ENCODE measurements around the gene CARD8. TPM values are rescaled to one million over a fixed set of nuclear protein-coding genes. Genes with fewer than 3 reads are reported as not detected.

CARD8 gene
- total and polyA plus RNA-seq, 10 of the 15 experiments (the other 5 are each of a cell fraction or from before 2014, with no cell fraction given): 39.8 to 69.8 (median 46.1) TPM

DNA sequence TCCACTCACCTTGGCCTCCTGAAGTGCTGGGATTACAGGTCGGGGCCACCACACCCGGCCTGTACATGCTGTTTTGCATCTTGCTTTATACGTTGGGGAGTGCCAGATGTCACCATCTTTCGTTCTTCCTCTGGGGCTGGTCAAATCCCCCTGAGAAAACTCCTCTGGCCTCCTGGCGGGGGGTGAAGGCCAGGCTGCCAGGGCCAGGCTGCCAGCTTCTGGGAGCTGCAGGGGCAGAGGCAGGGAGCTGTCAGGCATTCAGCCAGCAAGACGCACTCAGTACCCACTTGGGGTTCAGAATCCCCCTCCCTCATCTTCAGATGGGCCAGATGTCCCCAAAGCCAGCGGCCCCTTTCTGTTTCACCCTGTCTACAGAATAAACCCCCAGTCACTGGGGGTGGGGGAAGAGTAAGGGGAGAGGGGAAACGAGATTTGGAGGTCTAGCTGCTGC is 69.1 kb downstream of the CARD8 start:
- CTCF ChIA-PET: interaction anchor here (1.0 to 2.1 kb wide), 3 partner anchors 15 to 79 kb away, joined by 3 to 9 read pairs (median 4); no protein-coding TSS in a partner anchor
- Histone ChIP-seq H3K4me3 (no peak overlapping the region), H4K20me1 (ENCODE audit: control insufficient read depth, insufficient read depth) (no peaks in the 10 kb centered on the region), H2AFZ (ENCODE audit: control insufficient read depth, low read depth, low read length) (peak overlapping the region; percentile 2), H3K27me3 (replicated peaks in 1 of 2; ENCODE audit: control insufficient read depth in 2 of 2, insufficient read depth in 2 of 2, low read length in 1 of 2) (no peaks in the 10 kb centered on the region), H3K4me2 (ENCODE audit: control insufficient read depth, insufficient read depth) (peak overlapping the region; percentile 64), H3K36me3 (ENCODE audit: control insufficient read depth in 2 of 2, insufficient read depth in 2 of 2, low read length in 1 of 2) (no peaks in the 10 kb centered on the region; a peak in 1 of 4 replicates), H3K4me1 (ENCODE audit: control insufficient read depth, insufficient read depth, low read length) (peaks cover 12% of the 10 kb centered on the region), H3K79me2 (ENCODE audit: control insufficient read depth, insufficient read depth, low read length) (no peaks in the 10 kb centered on the region), H3K27ac (ENCODE audit: control insufficient read depth, insufficient read depth) (peak overlapping the region; percentile 52), H3K9me3 (replicated peaks; ENCODE audit: control insufficient read depth, insufficient read depth, low read length) (no peaks in the 10 kb centered on the region; the same call in 2 of the 3 replicates), H3K9ac (ENCODE audit: control insufficient read depth, insufficient read depth, low read length) (0 out of 2 replicates have a peak overlapping the region, but pooled peaks have one; percentile 11)
- no TSS peak for BruUV-seq (replicated peaks)
- POLR2A ChIA-PET: interaction anchor here (0.6 to 2.4 kb wide), 3 partner anchors 17 to 865 kb away, joined by 3 to 14 read pairs (median 7); no protein-coding TSS in a partner anchor
- WGBS (ENCODE audit: insufficient coverage, insufficient replicate concordance, low lambda C conversion rate, missing lambda C conversion rate): 10% methylated on average over 8 of the region's 8 CpGs
- peak; percentile 86 for ATAC-seq
- DNase-seq (ENCODE audit: low read depth, low spot score): no peak
- RAD21 ChIA-PET (ENCODE audit: unreplicated experiment): interaction anchor here (0.9 to 3.4 kb wide), 4 partner anchors 15 to 59 kb away, joined by 3 to 16 read pairs (median 3); no protein-coding TSS in a partner anchor
- SMC1A ChIA-PET (ENCODE audit: uncharacterized antibody, unreplicated experiment): interaction anchor here (1.0 to 3.0 kb wide), 4 partner anchors 16 to 76 kb away, joined by 3 to 13 read pairs (median 4); partner anchors contain the start of gene PLA2G4C
- intact Hi-C loops (cut with micrococcal nuclease; ENCODE audit: unreplicated experiment): no loop called here
- in situ Hi-C loops (cut with MboI): no loop called here
- no peak for FAIRE-seq
- TF ChIP-seq EZH2 (IDR thresholded peaks at IDR 0.05; ENCODE audit: borderline replicate concordance, control insufficient read depth, low read depth, low read length) (no peak), MEF2B (IDR thresholded peaks at IDR 0.05; ENCODE audit: partially characterized antibody, poor library complexity, severe bottlenecking) (peak; percentile 76)
- TF ChIP-seq, protein P1, sequence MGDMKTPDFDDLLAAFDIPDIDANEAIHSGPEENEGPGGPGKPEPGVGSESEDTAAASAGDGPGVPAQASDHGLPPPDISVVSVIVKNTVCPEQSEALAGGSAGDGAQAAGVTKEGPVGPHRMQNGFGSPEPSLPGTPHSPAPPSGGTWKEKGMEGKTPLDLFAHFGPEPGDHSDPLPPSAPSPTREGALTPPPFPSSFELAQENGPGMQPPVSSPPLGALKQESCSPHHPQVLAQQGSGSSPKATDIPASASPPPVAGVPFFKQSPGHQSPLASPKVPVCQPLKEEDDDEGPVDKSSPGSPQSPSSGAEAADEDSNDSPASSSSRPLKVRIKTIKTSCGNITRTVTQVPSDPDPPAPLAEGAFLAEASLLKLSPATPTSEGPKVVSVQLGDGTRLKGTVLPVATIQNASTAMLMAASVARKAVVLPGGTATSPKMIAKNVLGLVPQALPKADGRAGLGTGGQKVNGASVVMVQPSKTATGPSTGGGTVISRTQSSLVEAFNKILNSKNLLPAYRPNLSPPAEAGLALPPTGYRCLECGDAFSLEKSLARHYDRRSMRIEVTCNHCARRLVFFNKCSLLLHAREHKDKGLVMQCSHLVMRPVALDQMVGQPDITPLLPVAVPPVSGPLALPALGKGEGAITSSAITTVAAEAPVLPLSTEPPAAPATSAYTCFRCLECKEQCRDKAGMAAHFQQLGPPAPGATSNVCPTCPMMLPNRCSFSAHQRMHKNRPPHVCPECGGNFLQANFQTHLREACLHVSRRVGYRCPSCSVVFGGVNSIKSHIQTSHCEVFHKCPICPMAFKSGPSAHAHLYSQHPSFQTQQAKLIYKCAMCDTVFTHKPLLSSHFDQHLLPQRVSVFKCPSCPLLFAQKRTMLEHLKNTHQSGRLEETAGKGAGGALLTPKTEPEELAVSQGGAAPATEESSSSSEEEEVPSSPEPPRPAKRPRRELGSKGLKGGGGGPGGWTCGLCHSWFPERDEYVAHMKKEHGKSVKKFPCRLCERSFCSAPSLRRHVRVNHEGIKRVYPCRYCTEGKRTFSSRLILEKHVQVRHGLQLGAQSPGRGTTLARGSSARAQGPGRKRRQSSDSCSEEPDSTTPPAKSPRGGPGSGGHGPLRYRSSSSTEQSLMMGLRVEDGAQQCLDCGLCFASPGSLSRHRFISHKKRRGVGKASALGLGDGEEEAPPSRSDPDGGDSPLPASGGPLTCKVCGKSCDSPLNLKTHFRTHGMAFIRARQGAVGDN (IDR thresholded peaks at IDR 0.05): 0 out of 2 replicates have a peak, but pooled peaks have one; percentile 16

Measured in GM12878 (cell line).